Measurements from ENCODE around the gene BNC2.

BNC2 gene

GRCh38 chr9:16899606-16900005 is 29.1 kb upstream of the BNC2 start:
- no peak for TF ChIP-seq POLR2AphosphoS5 (IDR thresholded peaks at IDR 0.05; ENCODE audit: low read depth)
- no peak for TF ChIP-seq REST (IDR thresholded peaks at IDR 0.05; ENCODE audit: insufficient replicate concordance, low read depth)
- TF ChIP-seq SPI1 (IDR thresholded peaks at IDR 0.05; ENCODE audit: borderline replicate concordance, low read depth), result no peak
- TF ChIP-seq GABPA (IDR thresholded peaks at IDR 0.05; ENCODE audit: low read depth), result no peak
- no peak for TF ChIP-seq CTCF (IDR thresholded peaks at IDR 0.05; ENCODE audit: insufficient read depth, low read length)
- Histone ChIP-seq H3K4me3 (replicated peaks; ENCODE audit: insufficient read depth, low read length) (no peak overlapping the region), H3K27ac (replicated peaks) (no peak overlapping the region), H3K27me3 (ENCODE audit: insufficient read depth, poor library complexity, severe bottlenecking) (no peaks in the 10 kb centered on the region)
- DNase-seq (ENCODE audit: low read depth in 1 of 2, low spot score in 1 of 2), result no peak

GRCh38 chr9:16898464-16898863 is 28.0 kb upstream of the BNC2 start:
- no peak for DNase-seq (ENCODE audit: low read depth in 1 of 2, low spot score in 1 of 2)
- Histone ChIP-seq H3K4me3 (replicated peaks; ENCODE audit: insufficient read depth, low read length) (no peak overlapping the region), H3K27ac (replicated peaks) (no peak overlapping the region), H3K27me3 (ENCODE audit: insufficient read depth, poor library complexity, severe bottlenecking) (no peaks in the 10 kb centered on the region)
- TF ChIP-seq SPI1 (IDR thresholded peaks at IDR 0.05; ENCODE audit: borderline replicate concordance, low read depth), result no peak
- no peak for TF ChIP-seq REST (IDR thresholded peaks at IDR 0.05; ENCODE audit: insufficient replicate concordance, low read depth)
- no peak for TF ChIP-seq GABPA (IDR thresholded peaks at IDR 0.05; ENCODE audit: low read depth)
- no peak for TF ChIP-seq CTCF (IDR thresholded peaks at IDR 0.05; ENCODE audit: insufficient read depth, low read length)
- no peak for TF ChIP-seq POLR2AphosphoS5 (IDR thresholded peaks at IDR 0.05; ENCODE audit: low read depth)

DNA sequence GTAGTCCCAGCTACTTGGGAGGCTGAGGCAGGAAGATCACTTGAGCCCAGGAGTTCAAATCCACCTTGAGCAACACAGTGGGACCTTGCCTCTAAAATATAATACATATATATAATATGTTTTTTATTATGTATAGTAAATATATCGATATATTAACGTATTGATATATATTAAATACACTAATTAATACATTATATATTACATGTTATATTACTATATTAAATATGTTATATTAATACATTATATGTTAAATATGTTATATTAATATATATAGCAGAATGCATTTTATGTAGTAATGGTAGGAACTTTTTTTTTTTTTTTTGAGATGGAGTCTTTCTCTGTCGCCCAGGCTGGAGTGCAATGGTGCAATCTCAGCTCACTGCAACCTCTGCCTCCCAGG is 18.1 kb upstream of the BNC2 start:
- TF ChIP-seq SPI1 (IDR thresholded peaks at IDR 0.05; ENCODE audit: borderline replicate concordance, low read depth) (no peak), POLR2AphosphoS5 (IDR thresholded peaks at IDR 0.05; ENCODE audit: low read depth) (no peak), GABPA (IDR thresholded peaks at IDR 0.05; ENCODE audit: low read depth) (no peak), REST (IDR thresholded peaks at IDR 0.05; ENCODE audit: insufficient replicate concordance, low read depth) (no peak), CTCF (IDR thresholded peaks at IDR 0.05; ENCODE audit: insufficient read depth, low read length) (no peak)
- Histone ChIP-seq H3K4me3 (replicated peaks; ENCODE audit: insufficient read depth, low read length) (no peak overlapping the region), H3K27ac (replicated peaks) (no peak overlapping the region), H3K27me3 (ENCODE audit: insufficient read depth, poor library complexity, severe bottlenecking) (no peaks in the 10 kb centered on the region)
- no peak for DNase-seq (ENCODE audit: low read depth in 1 of 2, low spot score in 1 of 2)
